Karpas-422 (cell line): ENCODE data around the gene CABYR. TPM values are rescaled to one million over a fixed set of nuclear protein-coding genes. Genes with fewer than 3 reads are reported as not detected.

Experiments used
- DNase-seq: peaks from one replicate; pipeline ENCODE4 v3.0.0-alpha.2; 2015
- H2AFZ ChIP-seq: fragments of 200-600 bp; sonication (generic); 2 replicates; pipeline ENCODE4 v1.6.1; 2014; ENCODE audit warnings: antibody characterized with exemption, low read length, mixed read lengths
- H3K27ac ChIP-seq: fragments of 200-600 bp; sonication (generic); 2 replicates; pipeline ENCODE4 v1.5.1; 2014; ENCODE audit warnings: mild to moderate bottlenecking, low read length, moderate library complexity
- H3K27me3 ChIP-seq: fragments of 200-600 bp; sonication (generic); 2 replicates; pipeline ENCODE4 v1.6.1; 2014; ENCODE audit warnings: low read length, mixed read lengths
- H3K36me3 ChIP-seq: fragments of 200-600 bp; sonication (generic); 2 replicates; pipeline ENCODE4 v1.6.1; 2014; ENCODE audit warnings: low read length, mixed read lengths; ENCODE audit not compliant: insufficient read depth
- H3K4me1 ChIP-seq: fragments of 200-600 bp; sonication (generic); 2 replicates; pipeline ENCODE4 v1.6.1; 2014; ENCODE audit warnings: mild to moderate bottlenecking, low read length, mixed read lengths
- H3K4me2 ChIP-seq: fragments of 200-600 bp; sonication (generic); 2 replicates; pipeline ENCODE4 v1.6.1; 2014; ENCODE audit warnings: low read length, low read depth, mild to moderate bottlenecking; ENCODE audit not compliant: poor library complexity, severe bottlenecking
- H3K4me3 ChIP-seq: fragments of 200-600 bp; sonication (generic); 2 replicates; pipeline ENCODE4 v1.5.1; 2014; ENCODE audit warnings: mild to moderate bottlenecking, antibody characterized with exemption, low read length, mixed read lengths
- H3K79me2 ChIP-seq: fragments of 200-600 bp; sonication (generic); 2 replicates; pipeline ENCODE4 v1.6.1; 2014; ENCODE audit warnings: mild to moderate bottlenecking, low read length, mixed read lengths
- H3K9ac ChIP-seq: fragments of 200-600 bp; sonication (generic); 2 replicates; pipeline ENCODE4 v1.6.0; 2014; ENCODE audit warnings: low read length
- H3K9me2 ChIP-seq: fragments of 200-600 bp; sonication (generic), shearing (Covaris generic); replicated peaks from 2 replicates; pipeline ENCODE4 v1.6.0; 2014; ENCODE audit warnings: mild to moderate bottlenecking, low read length, moderate library complexity; ENCODE audit not compliant: insufficient read depth
- H3K9me3 ChIP-seq: fragments of 300-700, 200-600 bp; sonication (generic); 2 replicates; pipeline ENCODE4 v1.6.1; 2014; ENCODE audit warnings: low read length, mixed read lengths
- H4K20me1 ChIP-seq: fragments of 200-600 bp; sonication (generic); 2 replicates; pipeline ENCODE4 v1.6.1; 2014; ENCODE audit warnings: mild to moderate bottlenecking, antibody characterized with exemption, low read length, low read depth; ENCODE audit not compliant: insufficient read depth
- total RNA-seq: library from RNA; depleted of rRNA; stranded (reverse); fragments of >200 nt; shearing (Covaris generic); gene quantifications from 2 replicates; pipeline ENCODE4 v1.2.3, GENCODE V29; 2014; ENCODE audit warnings: low replicate concordance

CABYR gene
- total RNA-seq, 1 experiment from 2014 or later, result not detected

- Histone ChIP-seq H3K27me3 (no peaks in the 10 kb centered on the region), H3K9me2 (no peaks in the 10 kb centered on the region), H3K4me1 (no peaks in the 10 kb centered on the region), H3K9ac (no peak overlapping the region), H2AFZ (no peak overlapping the region), H3K27ac (no peak overlapping the region), H3K9me3 (no peaks in the 10 kb centered on the region), H3K4me3 (no peak overlapping the region), H3K4me2 (no peak overlapping the region), H3K36me3 (no peaks in the 10 kb centered on the region), H4K20me1 (no peaks in the 10 kb centered on the region), H3K79me2 (no peaks in the 10 kb centered on the region)
- no peak for DNase-seq
These were observed 60.6 kb downstream of the CABYR start for GRCh38 chr18:24199372-24199962.

GRCh38 chr18:24200494-24201290 is 61.8 kb downstream of the CABYR start:
- no peak for DNase-seq
- no peaks in the 10 kb centered on the region for H3K4me1 ChIP-seq
- H3K4me3 ChIP-seq, result no peak overlapping the region
- H2AFZ ChIP-seq, result no peak overlapping the region
- H3K9me2 ChIP-seq, result no peaks in the 10 kb centered on the region
- H3K27me3 ChIP-seq, result no peaks in the 10 kb centered on the region
- no peaks in the 10 kb centered on the region for H3K9me3 ChIP-seq
- no peaks in the 10 kb centered on the region for H3K79me2 ChIP-seq
- H3K27ac ChIP-seq, result no peak overlapping the region
- no peaks in the 10 kb centered on the region for H4K20me1 ChIP-seq
- no peak overlapping the region for H3K4me2 ChIP-seq
- no peak overlapping the region for H3K9ac ChIP-seq
- no peaks in the 10 kb centered on the region for H3K36me3 ChIP-seq

- no peaks in the 10 kb centered on the region for H4K20me1 ChIP-seq
- no peaks in the 10 kb centered on the region for H3K4me1 ChIP-seq
- no peaks in the 10 kb centered on the region for H3K27me3 ChIP-seq
- no peaks in the 10 kb centered on the region for H3K9me3 ChIP-seq
- H3K4me2 ChIP-seq, result no peak overlapping the region
- no peak overlapping the region for H2AFZ ChIP-seq
- no peaks in the 10 kb centered on the region for H3K79me2 ChIP-seq
- H3K4me3 ChIP-seq, result no peak overlapping the region
- H3K9me2 ChIP-seq, result no peaks in the 10 kb centered on the region
- DNase-seq, result no peak
- no peak overlapping the region for H3K27ac ChIP-seq
- H3K9ac ChIP-seq, result no peak overlapping the region
- no peaks in the 10 kb centered on the region for H3K36me3 ChIP-seq
These were observed 63.1 kb downstream of the CABYR start for GRCh38 chr18:24201699-24202687.

GRCh38 chr18:24204904-24205303 is 66.0 kb downstream of the CABYR start:
- H3K9me2 ChIP-seq, result no peaks in the 10 kb centered on the region
- H3K4me1 ChIP-seq, result no peaks in the 10 kb centered on the region
- no peaks in the 10 kb centered on the region for H3K79me2 ChIP-seq
- H4K20me1 ChIP-seq, result no peaks in the 10 kb centered on the region
- no peaks in the 10 kb centered on the region for H3K27me3 ChIP-seq
- H3K4me2 ChIP-seq, result no peak overlapping the region
- H3K27ac ChIP-seq, result no peak overlapping the region
- no peak overlapping the region for H3K9ac ChIP-seq
- no peak overlapping the region for H3K4me3 ChIP-seq
- no peak for DNase-seq
- H3K36me3 ChIP-seq, result no peaks in the 10 kb centered on the region
- H2AFZ ChIP-seq, result no peak overlapping the region
- H3K9me3 ChIP-seq, result no peaks in the 10 kb centered on the region

GRCh38 chr18:24208270-24209035 is 69.6 kb downstream of the CABYR start:
- peak; percentile 14 for DNase-seq
- no peaks in the 10 kb centered on the region for H4K20me1 ChIP-seq

GRCh38 chr18:24209558-24209957 is 70.7 kb downstream of the CABYR start:
- H3K36me3 ChIP-seq, result no peaks in the 10 kb centered on the region
- H4K20me1 ChIP-seq, result no peaks in the 10 kb centered on the region
- no peak overlapping the region for H3K9ac ChIP-seq
- no peaks in the 10 kb centered on the region for H3K79me2 ChIP-seq
- H3K4me3 ChIP-seq, result no peak overlapping the region
- H3K9me2 ChIP-seq, result no peaks in the 10 kb centered on the region
- H2AFZ ChIP-seq, result no peak overlapping the region
- no peak overlapping the region for H3K27ac ChIP-seq
- no peak overlapping the region for H3K4me2 ChIP-seq
- DNase-seq, result no peak
- no peaks in the 10 kb centered on the region for H3K9me3 ChIP-seq
- H3K4me1 ChIP-seq, result no peaks in the 10 kb centered on the region
- no peaks in the 10 kb centered on the region for H3K27me3 ChIP-seq

More at GRCh38 chr18:24208270-24209035, 69.6 kb downstream of the CABYR start:
- no peaks in the 10 kb centered on the region for H3K79me2 ChIP-seq
- no peak overlapping the region for H3K27ac ChIP-seq
- H3K27me3 ChIP-seq, result no peaks in the 10 kb centered on the region
- H3K4me3 ChIP-seq, result no peak overlapping the region
- H3K36me3 ChIP-seq, result no peaks in the 10 kb centered on the region
- H3K9me2 ChIP-seq, result no peaks in the 10 kb centered on the region
- no peak overlapping the region for H2AFZ ChIP-seq
- H3K4me2 ChIP-seq, result no peak overlapping the region
- no peaks in the 10 kb centered on the region for H3K4me1 ChIP-seq
- H3K9ac ChIP-seq, result no peak overlapping the region
- no peaks in the 10 kb centered on the region for H3K9me3 ChIP-seq
